Stimulated activated CD4-positive, alpha-beta T cell treated with anti-CD3 and anti-CD28 coated beads, TNF-alpha, amount 100 ng/mL, for 48 hours (primary cell): Measurements from ENCODE around the gene TMEM108.

Experiments used
- DNase-seq, 3 donors: peaks; one replicate each; pipeline ENCODE4 v3.0.0-alpha.2; 2020; ENCODE audit warnings: low read depth in 3 of 3

The TMEM108 gene

GRCh38 chr3:133227813-133228212 is 189.6 kb downstream of the TMEM108 start:
- no peak for DNase-seq

- no peak for DNase-seq
Measured at GRCh38 chr3:133230195-133230594, 192.0 kb downstream of the TMEM108 start.

GRCh38 chr3:133236901-133237300 is 198.7 kb downstream of the TMEM108 start:
- DNase-seq: no peak

- DNase-seq: no peak
Measured at GRCh38 chr3:133237380-133237779, 199.2 kb downstream of the TMEM108 start.

- DNase-seq: no peak
Measured at GRCh38 chr3:133238015-133238414, 199.8 kb downstream of the TMEM108 start.

GRCh38 chr3:133246119-133246518 is 207.9 kb downstream of the TMEM108 start:
- DNase-seq: no peak

- no peak for DNase-seq
Measured at GRCh38 chr3:133246773-133247172, 208.6 kb downstream of the TMEM108 start.

GRCh38 chr3:133248389-133248788 is 210.2 kb downstream of the TMEM108 start:
- DNase-seq: no peak

- no peak for DNase-seq
Measured at GRCh38 chr3:133249490-133249889, 211.3 kb downstream of the TMEM108 start.

- DNase-seq: no peak
Measured at GRCh38 chr3:133254151-133254550, 216.0 kb downstream of the TMEM108 start.

- DNase-seq: no peak
Measured at GRCh38 chr3:133254716-133255115, 216.5 kb downstream of the TMEM108 start.

- DNase-seq: no peak
Measured at GRCh38 chr3:133256787-133257483, 218.7 kb downstream of the TMEM108 start.

GRCh38 chr3:133258358-133258757 is 220.2 kb downstream of the TMEM108 start:
- DNase-seq: no peak

GRCh38 chr3:133259767-133260166 is 221.6 kb downstream of the TMEM108 start:
- no peak for DNase-seq

GRCh38 chr3:133262333-133262732 is 224.1 kb downstream of the TMEM108 start:
- no peak for DNase-seq

- no peak for DNase-seq
Measured at GRCh38 chr3:133264920-133265319, 226.7 kb downstream of the TMEM108 start.

GRCh38 chr3:133268726-133269134 is 230.5 kb downstream of the TMEM108 start:
- DNase-seq: no peak

- DNase-seq: no peak
Measured at GRCh38 chr3:133269393-133269792, 231.2 kb downstream of the TMEM108 start.

GRCh38 chr3:133270631-133271030 is 232.4 kb downstream of the TMEM108 start:
- no peak for DNase-seq

GRCh38 chr3:133271042-133271441 is 232.9 kb downstream of the TMEM108 start:
- DNase-seq: no peak

GRCh38 chr3:133271539-133271938 is 233.3 kb downstream of the TMEM108 start:
- no peak for DNase-seq

- no peak for DNase-seq
Measured at GRCh38 chr3:133273346-133273745, 235.2 kb downstream of the TMEM108 start.

- DNase-seq: no peak
Measured at GRCh38 chr3:133274477-133274876, 236.3 kb downstream of the TMEM108 start.

GRCh38 chr3:133276594-133276993 is 238.4 kb downstream of the TMEM108 start:
- no peak for DNase-seq
